Measurements from ENCODE around the gene LZTS2.

LZTS2 gene

DNA sequence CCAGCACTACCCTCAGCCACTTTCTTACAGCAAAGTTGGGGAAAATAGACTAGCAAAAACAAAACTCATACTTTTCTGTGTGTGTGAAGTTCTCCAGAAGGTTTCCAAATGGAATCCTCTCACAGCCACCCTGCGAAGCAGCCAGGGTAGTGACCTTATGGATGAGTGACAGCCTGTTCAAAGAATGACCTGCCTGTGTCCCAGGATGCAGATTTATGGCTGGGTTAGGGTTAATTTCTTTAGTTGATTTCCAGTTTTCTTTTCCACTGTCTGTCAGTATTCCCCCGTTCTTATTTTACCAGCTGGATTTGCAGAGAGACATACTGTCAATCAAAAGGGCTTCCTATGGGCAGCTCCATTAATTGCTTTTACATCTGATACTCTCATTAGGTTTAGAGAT is 32.7 kb upstream of the LZTS2 start:
- TF ChIP-seq CTCF (IDR thresholded peaks at IDR 0.05; ENCODE audit: unreplicated experiment in 3 of 3), result no peak
- Mint-ChIP-seq H3K27ac (no peak overlapping the region), H3K4me1 (peaks cover 24% of the 10 kb centered on the region), H3K36me3 (ENCODE audit: low read depth) (peaks cover 16% of the 10 kb centered on the region), H3K27me3 (ENCODE audit: low read depth) (no peaks in the 10 kb centered on the region), H3K4me3 (no peak overlapping the region), H3K9me3 (no peaks in the 10 kb centered on the region)

DNA sequence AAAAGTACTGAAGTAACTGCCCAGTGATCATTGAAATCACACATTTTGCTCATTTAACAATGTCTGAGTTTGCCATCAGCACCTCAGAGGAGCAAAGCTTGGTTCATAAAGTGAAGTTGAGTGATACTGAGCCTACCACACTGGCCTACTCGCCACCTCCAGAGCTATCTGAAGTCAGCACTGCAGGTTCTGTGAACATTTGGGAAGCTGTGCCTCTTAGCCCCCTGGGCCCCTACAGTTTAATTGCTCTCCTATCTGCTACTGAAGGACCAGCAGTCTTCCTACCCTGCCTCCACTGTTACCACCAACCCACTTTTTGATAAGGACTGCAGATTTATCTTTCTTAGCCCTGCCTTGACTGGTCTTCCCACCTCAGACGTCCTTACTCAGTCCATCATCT is 32.3 kb upstream of the LZTS2 start:
- no peaks in the 10 kb centered on the region for H3K27me3 Mint-ChIP-seq (ENCODE audit: low read depth)
- peaks cover 12% of the 10 kb centered on the region for H3K36me3 Mint-ChIP-seq (ENCODE audit: low read depth)
- no peak overlapping the region for H3K4me3 Mint-ChIP-seq
- H3K27ac Mint-ChIP-seq, result no peak overlapping the region
- no peaks in the 10 kb centered on the region for H3K9me3 Mint-ChIP-seq
- H3K4me1 Mint-ChIP-seq, result peaks cover 25% of the 10 kb centered on the region
- no peak for TF ChIP-seq CTCF (IDR thresholded peaks at IDR 0.05; ENCODE audit: unreplicated experiment in 3 of 3)

- no peak for TF ChIP-seq CTCF (IDR thresholded peaks at IDR 0.05; ENCODE audit: unreplicated experiment in 3 of 3)
- Mint-ChIP-seq H3K27ac (peak overlapping the region in 2 of 3 experiments; percentile 19 to 48), H3K9me3 (no peaks in the 10 kb centered on the region), H3K36me3 (ENCODE audit: low read depth) (peaks cover 4% of the 10 kb centered on the region), H3K4me3 (peak overlapping the region; percentile 77 to 86 (median 84)), H3K27me3 (ENCODE audit: low read depth) (no peaks in the 10 kb centered on the region), H3K4me1 (peaks cover 25% of the 10 kb centered on the region)
Observed at GRCh38 chr10:100968062-100968736, 31.4 kb upstream of the LZTS2 start.

DNA sequence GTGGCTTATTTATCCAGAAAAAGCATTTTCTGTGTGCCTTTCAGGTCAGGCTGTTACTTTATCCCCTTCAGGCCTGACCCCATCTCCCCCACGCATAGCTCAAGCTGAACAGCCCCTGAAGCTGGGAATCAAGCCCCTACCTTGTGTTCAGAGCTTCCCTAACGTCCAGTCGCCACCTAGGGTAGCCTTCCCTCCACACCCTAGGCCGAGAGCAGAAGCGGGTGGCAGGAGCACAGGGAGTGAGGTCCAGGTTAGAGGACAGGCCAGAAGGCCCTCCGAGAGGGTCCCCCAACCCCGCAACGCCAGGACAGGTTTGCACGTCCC is 30.8 kb upstream of the LZTS2 start:
- peak overlapping the region; percentile 77 to 86 (median 84) for H3K4me3 Mint-ChIP-seq
- no peaks in the 10 kb centered on the region for H3K27me3 Mint-ChIP-seq (ENCODE audit: low read depth)
- H3K4me1 Mint-ChIP-seq, result peaks cover 25% of the 10 kb centered on the region
- H3K36me3 Mint-ChIP-seq (ENCODE audit: low read depth), result peaks cover 8% of the 10 kb centered on the region
- TF ChIP-seq CTCF (IDR thresholded peaks at IDR 0.05; ENCODE audit: unreplicated experiment in 3 of 3), result no peak
- no peaks in the 10 kb centered on the region for H3K9me3 Mint-ChIP-seq
- peak overlapping the region in 2 of 3 experiments; percentile 48 to 70 for H3K27ac Mint-ChIP-seq

DNA sequence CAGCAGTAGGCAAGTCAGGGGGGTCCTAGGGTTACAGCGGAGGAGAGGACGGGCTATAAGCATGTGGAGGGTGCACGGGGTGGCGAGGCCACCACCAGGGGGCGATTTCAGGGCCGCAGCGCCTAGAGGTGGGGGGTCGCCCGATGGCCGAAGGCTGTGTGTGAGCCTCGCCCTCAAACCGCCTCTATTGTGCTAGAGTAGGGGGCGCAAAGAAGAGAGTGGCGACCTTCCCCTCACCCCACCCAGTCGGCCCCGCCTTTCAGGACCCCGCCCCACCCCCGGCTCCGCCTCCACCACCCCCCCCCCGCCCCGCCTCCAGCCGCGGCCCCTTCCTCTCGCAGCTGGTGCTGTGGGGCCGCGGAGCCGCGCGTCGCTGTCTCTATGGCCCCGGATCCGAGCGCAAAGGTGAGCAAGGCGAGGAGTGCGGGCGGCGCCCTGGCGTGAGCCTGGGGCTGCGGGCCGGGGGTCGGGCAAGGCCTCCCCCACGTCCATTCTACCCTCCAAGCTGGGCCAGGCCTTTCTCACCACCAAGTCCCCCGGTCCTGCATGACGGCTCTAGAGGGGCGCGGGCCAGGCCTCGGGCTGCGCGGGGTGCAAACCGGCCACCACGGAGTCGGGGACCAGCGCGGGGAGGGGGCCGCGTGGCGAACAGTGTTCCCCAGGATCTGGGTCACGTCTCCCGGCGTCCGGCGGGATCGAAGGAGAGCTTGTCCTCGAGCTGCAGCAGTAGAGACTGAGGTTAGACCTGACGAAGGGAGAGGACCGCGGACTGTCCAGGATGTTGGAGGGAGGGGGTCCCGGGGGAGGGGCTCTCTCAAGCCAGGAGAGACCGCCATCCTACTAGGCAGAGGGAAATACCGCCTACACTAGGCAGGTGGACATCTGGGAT is 30.2 kb upstream of the LZTS2 start, which contains the start of gene SEMA4G:
Gene SEMA4G (plus strand): TSS at position 318 of the 889 bp plus-strand sequence. CDS start 3,409 bp downstream, outside the sequence.
- TF ChIP-seq CTCF (IDR thresholded peaks at IDR 0.05; ENCODE audit: unreplicated experiment in 3 of 3), result peak; percentile 67 to 77 (median 72)
- Mint-ChIP-seq H3K27ac (peak within 1 kb of the TSS; percentile 20 to 90 (median 70)), H3K4me1 (peaks cover 25% of the 10 kb centered on the region), H3K4me3 (peak within 1 kb of the TSS; percentile 84 to 88 (median 86)), H3K27me3 (ENCODE audit: low read depth) (no peaks in the 10 kb centered on the region), H3K36me3 (ENCODE audit: low read depth) (peaks cover 8% of the 10 kb centered on the region), H3K9me3 (no peaks in the 10 kb centered on the region)

All from nephron (organoid).